K562 (cell line): ENCODE data around the gene ZNF121. TPM values are rescaled to one million over a fixed set of nuclear protein-coding genes. Genes with fewer than 3 reads are reported as not detected.

Experiments used
- DEAF1 ChIP-seq: fragments of 450-650 bp; formaldehyde crosslinking; IDR thresholded peaks from 2 replicates; pipeline ENCODE4 v1.4.0; 2020; ENCODE audit warnings: mild to moderate bottlenecking, moderate library complexity
- FOS ChIP-seq: IDR thresholded peaks from 3 replicates; pipeline ENCODE4 v1.6.1; 2011; ENCODE audit not compliant: insufficient read length; ENCODE audit errors: extremely low read depth
- MLX ChIP-seq, 2 experiments: fragments of 450-650 bp in 1 of 2; sonication (generic) in 1 of 2; formaldehyde crosslinking; conservative IDR thresholded peaks; 2 replicates each; pipeline versions ENCODE4 v1.4.0 to v1.8.1; 2020 to 2022; ENCODE audit warnings: mild to moderate bottlenecking in 1 of 2, missing genetic modification reagents in 1 of 2
- PKNOX1 ChIP-seq: fragments of 450-650 bp; IDR thresholded peaks from 2 replicates; pipeline ENCODE4 v1.6.1; 2016
- SRSF9 ChIP-seq: fragments of 200-400 bp; formaldehyde crosslinking; IDR thresholded peaks from 2 replicates; pipeline ENCODE4 v1.6.1; 2017; ENCODE audit warnings: low read depth, low read length, borderline replicate concordance
- ZFP91 ChIP-seq: sonication (generic); formaldehyde crosslinking; IDR thresholded peaks from 2 replicates; pipeline ENCODE4 v1.8.0; 2022; ENCODE audit warnings: mild to moderate bottlenecking, missing genetic modification reagents
- polyA plus RNA-seq, 8 experiments: library from polyadenylated mRNA; depleted of rRNA in 4 of 8; stranded (reverse) in 5 of 8; unstranded in 3 of 8; fragments of >200 nt; fragmentation: Nextera tagmentation in 2 of 8; fragmentation: Illumina TruSeq in 1 of 8; extraction: Ambion mirVana in 2 of 8; extraction: Trizol in 1 of 8; gene quantifications; 2 replicates each; pipeline versions ENCODE4 v1.2.1 to v1.2.3, GENCODE V29; 2011 to 2014; ENCODE audit warnings: inconsistent platforms in 1 of 8, missing spikeins in 1 of 8
- total RNA-seq, 7 experiments: library from RNA; depleted of rRNA in 6 of 7; stranded (reverse); fragments of >200 nt in 6 of 7; fragmentation: Illumina TruSeq in 2 of 7; extraction: Trizol in 2 of 7; gene quantifications; 2 replicates each; pipeline versions ENCODE4 v1.2.1 to v1.2.3, GENCODE V29; 2011 to 2021; ENCODE audit warnings: low replicate concordance in 1 of 7

Gene ZNF121
- total and polyA plus RNA-seq, 9 of the 15 experiments (the other 6 are each of a cell fraction or from before 2014, with no cell fraction given): 14.6 to 115 (median 33.4) TPM

- TF ChIP-seq MLX (CRISPR knock-in tag; conservative IDR thresholded peaks at IDR 0.05) (no peak), DEAF1 (peak; percentile 48; the same call in 1 of the 2 replicates), PKNOX1 (0 out of 2 replicates have a peak, but pooled peaks have one; percentile 13), SRSF9 (no peak), ZFP91 (no peak), FOS (no peak)
These were observed 2.5 kb upstream of the ZNF121 start (continued) for GRCh38 chr19:9586764-9587163.
